ENCODE data around the gene LYRM2. TPM values are rescaled to one million over a fixed set of nuclear protein-coding genes. Genes with fewer than 3 reads are reported as not detected.

The LYRM2 gene
- total and polyA plus RNA-seq, 2 of the 8 experiments (the other 6 are each of a cell fraction or from before 2014, with no cell fraction given), result 7.3 to 25.7 TPM

GRCh38 chr6:89566930-89567629 is 71.5 kb downstream of the LYRM2 start:
- H3K79me2 ChIP-seq (ENCODE audit: control insufficient read depth in 1 of 2, insufficient read depth in 2 of 2, low read length in 2 of 2), result no peaks in the 10 kb centered on the region
- no peak overlapping the region for H3K14ac ChIP-seq (ENCODE audit: insufficient read length)
- H4K20me1 ChIP-seq (replicated peaks in 1 of 2; ENCODE audit: control insufficient read depth in 1 of 2, insufficient read depth in 2 of 2, low read length in 2 of 2), result no peaks in the 10 kb centered on the region
- no peak overlapping the region for H4K5ac ChIP-seq (ENCODE audit: insufficient read length, low read depth, low read length)
- H2BK20ac ChIP-seq (ENCODE audit: low read length), result no peak overlapping the region
- no peaks in the 10 kb centered on the region for H3K23me2 ChIP-seq (ENCODE audit: low read depth, low read length)
- H3K9ac ChIP-seq (replicated peaks in 1 of 4; ENCODE audit: extremely low read depth in 1 of 4, low read depth in 3 of 4, low read length in 3 of 4), result no peak overlapping the region; a peak in 1 of 7 replicates
- no peak overlapping the region for H3K56ac ChIP-seq (replicated peaks; ENCODE audit: insufficient read length, low read depth, low read length)
- no peaks in the 10 kb centered on the region for H3K79me1 ChIP-seq (ENCODE audit: low read depth, low read length)
- H3K9me3 ChIP-seq (ENCODE audit: insufficient read depth in 2 of 2, low read depth in 1 of 2, low read length in 1 of 2), result no peaks in the 10 kb centered on the region
- ChIA-PET CTCF (ENCODE audit: partially characterized antibody) (interaction anchor here (0.7 to 2.2 kb wide), 10 partner anchors 14 to 328 kb away, joined by 3 to 7 read pairs (median 4); partner anchors contain the start of gene ANKRD6), POLR2A (ENCODE audit: partially characterized antibody) (interaction anchor here (0.6 to 1.3 kb wide), 3 partner anchors 11 to 331 kb away, joined by 3 read pairs; no protein-coding TSS in a partner anchor)
- peaks cover 0 to 10% (median 4%) of the 10 kb centered on the region in 4 experiments; a peak in 3 of 7 replicates for H3K4me1 ChIP-seq (replicated peaks in 1 of 4; ENCODE audit: control insufficient read depth in 3 of 4, insufficient read depth in 4 of 4, low read length in 3 of 4)
- H3K27me3 ChIP-seq (replicated peaks in 1 of 4; ENCODE audit: control insufficient read depth in 3 of 4, extremely low read depth in 1 of 4, insufficient read depth in 3 of 4, low read length in 3 of 4), result no peaks in the 10 kb centered on the region
- H3K4ac ChIP-seq (replicated peaks; ENCODE audit: insufficient read length, low read depth, low read length), result no peak overlapping the region
- no peak overlapping the region for H2BK15ac ChIP-seq (ENCODE audit: low read length)
- no peak overlapping the region for H2BK120ac ChIP-seq (replicated peaks; ENCODE audit: low read depth, low read length)
- no peak overlapping the region for H3K4me3 ChIP-seq (ENCODE audit: extremely low read depth in 1 of 4, insufficient read depth in 2 of 4, low read depth in 3 of 4, low read length in 4 of 4)
- DNase-seq (ENCODE audit: low read depth in 1 of 2, low spot score in 2 of 2) (no peak), FAIRE-seq (no peak)
- no peak for TF ChIP-seq ASH2L (IDR thresholded peaks at IDR 0.05; ENCODE audit: low read length)
- no peaks in the 10 kb centered on the region for H3K36me3 ChIP-seq (ENCODE audit: control insufficient read depth in 2 of 4, insufficient read depth in 4 of 4, low read length in 3 of 4)
- no peak overlapping the region for H2AFZ ChIP-seq (ENCODE audit: low read length)
- H2BK5ac ChIP-seq (ENCODE audit: low read depth, low read length), result no peak overlapping the region
- no peak overlapping the region for H2AK5ac ChIP-seq (ENCODE audit: low read depth, low read length)
- H3K4me2 ChIP-seq (ENCODE audit: insufficient read depth in 1 of 2, low read depth in 2 of 2, low read length in 2 of 2), result no peak overlapping the region
- WGBS, 2 experiments (ENCODE audit: extremely low coverage in 1 of 2, insufficient coverage in 1 of 2, insufficient read length in 1 of 2, insufficient replicate concordance in 2 of 2, low coverage in 1 of 2, low lambda C conversion rate in 2 of 2, missing lambda C conversion rate in 1 of 2), result 91% methylated on average over 16 of the region's 16 CpGs; no CpG with 5 or more reads in 1 of the 2 experiments
- no peak overlapping the region for H4K8ac ChIP-seq (ENCODE audit: extremely low read depth, insufficient read depth, low read length)
- no peak overlapping the region for H3K18ac ChIP-seq (ENCODE audit: extremely low read depth, low read length)
- no peak overlapping the region for H4K91ac ChIP-seq (replicated peaks; ENCODE audit: insufficient read length, low read length)
- no peak overlapping the region for H3K23ac ChIP-seq (ENCODE audit: insufficient read length)
- H2BK12ac ChIP-seq (ENCODE audit: low read depth, low read length), result peak overlapping the region; percentile 77; the same call in 1 of the 2 replicates
- H3K27ac ChIP-seq (ENCODE audit: low read depth, low read length), result no peak overlapping the region
